Measurements from ENCODE around the gene DOCK1.

DNA sequence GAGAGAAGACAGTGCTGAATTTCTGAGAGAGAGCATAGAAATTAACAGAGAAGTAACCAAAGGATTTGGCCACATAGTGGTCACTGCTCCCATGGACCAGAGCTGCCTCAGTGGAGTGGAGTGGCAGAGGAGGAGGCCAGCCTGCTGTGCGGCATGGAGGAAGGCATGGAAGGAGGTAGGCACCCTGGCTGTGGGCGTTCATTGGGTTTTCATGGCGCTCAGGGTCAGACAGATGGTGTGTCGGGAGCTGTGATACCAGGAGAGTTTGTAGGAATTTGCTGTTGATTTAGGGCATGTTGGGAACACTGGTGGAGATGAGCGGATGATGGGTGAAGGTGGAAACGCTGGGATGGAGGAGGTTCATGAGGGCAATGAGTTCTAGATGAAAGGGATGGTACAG is 370.0 kb downstream of the DOCK1 start:
- TF ChIP-seq ZFX (IDR thresholded peaks at IDR 0.05; ENCODE audit: borderline replicate concordance): no peak
- TF ChIP-seq, protein P1, sequence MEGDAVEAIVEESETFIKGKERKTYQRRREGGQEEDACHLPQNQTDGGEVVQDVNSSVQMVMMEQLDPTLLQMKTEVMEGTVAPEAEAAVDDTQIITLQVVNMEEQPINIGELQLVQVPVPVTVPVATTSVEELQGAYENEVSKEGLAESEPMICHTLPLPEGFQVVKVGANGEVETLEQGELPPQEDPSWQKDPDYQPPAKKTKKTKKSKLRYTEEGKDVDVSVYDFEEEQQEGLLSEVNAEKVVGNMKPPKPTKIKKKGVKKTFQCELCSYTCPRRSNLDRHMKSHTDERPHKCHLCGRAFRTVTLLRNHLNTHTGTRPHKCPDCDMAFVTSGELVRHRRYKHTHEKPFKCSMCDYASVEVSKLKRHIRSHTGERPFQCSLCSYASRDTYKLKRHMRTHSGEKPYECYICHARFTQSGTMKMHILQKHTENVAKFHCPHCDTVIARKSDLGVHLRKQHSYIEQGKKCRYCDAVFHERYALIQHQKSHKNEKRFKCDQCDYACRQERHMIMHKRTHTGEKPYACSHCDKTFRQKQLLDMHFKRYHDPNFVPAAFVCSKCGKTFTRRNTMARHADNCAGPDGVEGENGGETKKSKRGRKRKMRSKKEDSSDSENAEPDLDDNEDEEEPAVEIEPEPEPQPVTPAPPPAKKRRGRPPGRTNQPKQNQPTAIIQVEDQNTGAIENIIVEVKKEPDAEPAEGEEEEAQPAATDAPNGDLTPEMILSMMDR (IDR thresholded peaks at IDR 0.05): no peak

Data from 22Rv1 (cell line).